IPS-18a (cell line): ENCODE results near the gene KCNG3.

ENCODE experiments used
- H3K27ac ChIP-seq: one replicate; pipeline ENCODE4 v1.5.1; 2013; ENCODE audit warnings: low read length
- H3K27me3 ChIP-seq: one replicate; pipeline ENCODE4 v1.6.1; 2013; ENCODE audit warnings: mild to moderate bottlenecking, low read length; ENCODE audit not compliant: control insufficient read depth, insufficient read depth
- H3K36me3 ChIP-seq: one replicate; pipeline ENCODE4 v1.6.1; 2013; ENCODE audit warnings: low read depth, low read length; ENCODE audit not compliant: control insufficient read depth
- H3K4me1 ChIP-seq: one replicate; pipeline ENCODE4 v1.6.1; 2013; ENCODE audit warnings: low read depth, low read length; ENCODE audit not compliant: control insufficient read depth
- H3K4me3 ChIP-seq: one replicate; pipeline ENCODE4 v1.5.1; 2013; ENCODE audit warnings: low read length
- H3K9ac ChIP-seq: one replicate; pipeline ENCODE4 v1.6.1; 2013; ENCODE audit warnings: mild to moderate bottlenecking, low read length, moderate library complexity
- H3K9me3 ChIP-seq: one replicate; pipeline ENCODE4 v1.6.1; 2013; ENCODE audit warnings: low read depth, low read length; ENCODE audit not compliant: control insufficient read depth

The KCNG3 gene

DNA sequence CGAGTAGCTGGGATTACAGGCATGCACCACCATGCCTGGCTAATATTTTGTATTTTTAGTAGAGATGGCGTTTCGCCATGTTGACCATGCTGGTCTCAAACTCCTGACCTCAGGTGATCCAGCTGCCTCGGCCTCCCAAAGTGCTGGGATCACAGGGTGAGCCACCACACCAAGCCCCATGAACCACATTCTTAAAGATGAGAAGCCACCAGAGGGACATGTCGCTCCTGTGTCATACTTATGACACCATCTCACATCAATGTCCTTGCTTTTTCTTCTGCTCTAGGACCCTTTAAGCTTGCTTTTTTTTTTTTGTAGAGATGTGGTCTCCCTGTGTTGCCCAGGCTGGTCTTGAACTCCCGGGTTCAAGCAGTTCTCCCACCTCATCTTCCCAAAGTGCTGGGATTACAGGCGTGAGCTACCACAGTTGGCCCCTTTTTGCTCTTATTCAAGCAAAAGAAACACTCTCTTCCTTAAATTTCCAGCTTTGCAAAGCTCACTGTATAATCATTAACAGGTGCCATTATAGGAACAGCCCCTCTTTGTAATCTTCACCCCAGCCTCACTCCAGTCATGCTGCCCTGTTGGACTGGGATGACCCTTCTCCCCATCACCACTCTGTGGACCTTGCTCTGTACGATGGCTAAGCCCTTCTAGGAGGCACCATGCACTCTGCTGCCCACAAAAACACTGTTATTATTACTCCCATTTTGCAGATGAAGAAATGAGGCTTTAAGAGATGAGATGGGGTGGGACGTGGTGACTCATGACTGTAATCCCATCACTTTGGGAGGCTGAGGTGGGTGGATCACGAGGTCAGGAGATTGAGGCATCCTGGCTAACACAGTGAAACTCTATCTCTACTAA is 10.8 kb upstream of the KCNG3 start:
- Histone ChIP-seq H3K9me3 (no peaks in the 10 kb centered on the region), H3K27ac (no peak overlapping the region), H3K36me3 (no peaks in the 10 kb centered on the region), H3K9ac (no peak overlapping the region), H3K4me3 (no peak overlapping the region), H3K4me1 (no peaks in the 10 kb centered on the region), H3K27me3 (no peaks in the 10 kb centered on the region)

DNA sequence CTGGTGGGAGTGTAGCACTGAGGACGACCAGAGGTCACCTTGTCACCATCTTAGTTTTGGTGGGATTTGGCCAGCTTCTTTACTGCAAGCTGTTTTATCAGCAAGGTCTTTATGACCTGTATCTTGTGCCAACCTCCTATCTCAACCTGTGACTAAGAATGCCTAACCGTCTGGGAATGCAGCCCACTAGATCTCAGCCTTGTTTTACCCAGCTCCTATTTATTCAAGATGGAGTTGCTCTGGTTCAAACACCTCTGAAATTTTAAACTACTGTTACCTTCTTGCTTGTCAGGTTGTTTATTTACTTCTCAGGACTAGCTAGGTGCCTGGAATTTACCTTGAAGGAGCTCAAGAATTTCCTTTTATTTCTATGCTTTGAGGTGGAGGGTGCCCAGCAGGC is 9.5 kb upstream of the KCNG3 start:
- Histone ChIP-seq H3K27ac (no peak overlapping the region), H3K9ac (no peak overlapping the region), H3K9me3 (no peaks in the 10 kb centered on the region), H3K27me3 (no peaks in the 10 kb centered on the region), H3K4me1 (peaks cover 2% of the 10 kb centered on the region), H3K36me3 (no peaks in the 10 kb centered on the region), H3K4me3 (no peak overlapping the region)

DNA sequence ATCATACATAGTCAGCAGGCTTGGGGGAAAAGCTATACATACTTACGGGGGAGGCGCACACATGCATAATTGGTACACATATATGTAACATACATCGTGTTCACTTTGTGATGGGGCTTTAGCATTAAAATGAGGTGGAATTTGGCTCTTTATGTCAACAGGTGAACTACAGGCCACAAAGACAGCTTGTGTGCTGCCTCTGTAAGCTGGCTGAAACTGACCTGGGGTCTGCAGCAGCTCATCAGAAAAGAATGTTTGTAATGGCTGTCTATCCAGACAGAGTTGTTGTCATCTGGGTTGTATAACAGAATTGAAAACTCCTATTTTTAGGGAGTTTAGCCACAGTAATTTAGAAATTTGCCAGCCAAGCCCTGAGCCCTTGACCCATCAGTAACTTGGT is 4.7 kb upstream of the KCNG3 start:
- no peak overlapping the region for H3K9ac ChIP-seq
- no peak overlapping the region for H3K27ac ChIP-seq
- peaks cover 19% of the 10 kb centered on the region for H3K4me1 ChIP-seq
- H3K36me3 ChIP-seq = no peaks in the 10 kb centered on the region
- peaks cover 8% of the 10 kb centered on the region for H3K27me3 ChIP-seq
- H3K4me3 ChIP-seq = no peak overlapping the region
- H3K9me3 ChIP-seq = no peaks in the 10 kb centered on the region

DNA sequence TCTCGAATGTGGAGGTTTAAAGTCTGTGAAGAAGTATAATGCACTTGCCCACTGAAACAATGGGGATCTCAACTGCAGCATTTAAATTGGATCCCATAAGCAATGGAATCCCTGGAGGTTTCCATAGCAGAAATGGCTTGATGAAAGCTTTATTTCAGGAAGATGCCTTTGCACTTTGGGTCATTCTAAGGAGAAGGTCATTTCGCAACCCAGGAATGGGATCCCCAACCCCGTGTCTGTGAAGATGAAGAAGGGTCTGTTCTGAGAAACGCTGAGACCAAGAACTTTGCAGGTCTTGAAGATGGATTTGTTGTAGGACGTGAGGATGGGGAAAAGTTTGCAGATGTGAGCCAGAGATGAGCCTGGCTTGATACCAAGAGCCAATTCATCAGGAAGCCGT is 1.8 kb upstream of the KCNG3 start:
- Histone ChIP-seq H3K36me3 (no peaks in the 10 kb centered on the region), H3K9me3 (no peaks in the 10 kb centered on the region), H3K27me3 (peaks cover 37% of the 10 kb centered on the region), H3K4me1 (peaks cover 28% of the 10 kb centered on the region), H3K9ac (no peak overlapping the region), H3K27ac (no peak overlapping the region), H3K4me3 (peak overlapping the region; percentile 81)

DNA sequence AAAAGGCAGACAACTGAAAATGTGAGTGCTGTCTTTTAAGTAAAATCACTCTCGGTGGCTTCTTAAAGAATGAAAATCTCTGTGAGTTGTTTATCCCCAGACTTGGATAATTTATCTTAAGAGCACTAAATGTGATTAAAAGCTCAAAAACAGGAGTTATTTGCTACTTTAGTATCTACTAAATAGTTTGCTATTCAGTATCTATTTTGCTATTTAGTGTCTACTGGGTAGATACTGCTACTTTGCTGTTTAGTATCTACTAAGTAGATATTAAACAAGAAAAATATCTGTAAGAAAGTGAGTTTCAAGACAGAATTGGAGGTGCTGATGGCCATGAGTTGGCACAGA is 1.4 kb upstream of the KCNG3 start:
- H3K4me3 ChIP-seq = peak overlapping the region; percentile 81
- H3K36me3 ChIP-seq = no peaks in the 10 kb centered on the region
- no peak overlapping the region for H3K27ac ChIP-seq
- peaks cover 30% of the 10 kb centered on the region for H3K4me1 ChIP-seq
- no peak overlapping the region for H3K9ac ChIP-seq
- H3K9me3 ChIP-seq = no peaks in the 10 kb centered on the region
- peaks cover 38% of the 10 kb centered on the region for H3K27me3 ChIP-seq

DNA sequence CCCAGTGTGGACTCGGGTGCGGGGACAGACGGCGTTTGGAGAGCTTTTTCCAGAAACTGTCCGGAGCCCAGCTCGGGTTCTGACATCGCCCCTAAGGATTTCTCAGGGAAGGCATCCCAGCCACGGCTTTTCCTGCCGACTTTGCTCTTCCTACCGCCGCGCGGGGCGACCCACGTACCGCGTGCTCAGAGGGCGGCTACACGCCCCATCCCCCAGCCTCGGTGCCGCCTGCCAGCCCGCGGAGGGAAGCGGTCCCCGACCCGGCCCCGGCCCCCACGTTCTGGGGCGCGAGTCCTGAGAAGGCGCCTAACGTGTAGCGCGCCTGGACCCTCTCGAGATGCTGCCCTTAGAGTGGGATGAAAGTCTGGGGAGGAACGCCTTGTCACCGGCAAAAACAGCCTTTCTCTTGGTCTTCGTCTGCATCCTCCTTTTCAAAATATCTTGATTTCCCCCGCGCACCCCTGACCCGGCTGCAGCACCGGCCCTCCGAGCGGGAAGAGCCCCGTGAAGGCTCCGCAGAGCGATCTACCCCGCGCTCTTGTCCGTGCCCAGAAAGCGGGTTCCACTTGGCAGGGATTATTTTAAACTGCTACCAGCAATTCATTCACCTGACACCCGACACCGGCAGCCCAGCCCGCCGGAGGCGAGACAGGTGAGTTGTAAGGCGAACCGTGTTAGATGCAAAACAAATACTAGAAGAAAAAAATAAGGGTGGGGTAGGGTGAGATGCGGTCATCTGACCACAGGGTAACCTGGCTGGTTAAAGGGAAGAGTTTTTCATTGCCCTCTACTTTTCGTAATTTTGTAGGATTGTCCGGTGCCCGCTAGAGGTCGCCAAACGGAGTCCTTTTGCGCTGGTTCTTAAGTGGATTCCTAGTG is 812 bp upstream of the KCNG3 start:
- H3K27ac ChIP-seq = no peak overlapping the region
- H3K4me3 ChIP-seq = peak overlapping the region; percentile 81
- H3K9ac ChIP-seq = peak overlapping the region; percentile 65
- no peaks in the 10 kb centered on the region for H3K36me3 ChIP-seq
- H3K9me3 ChIP-seq = no peaks in the 10 kb centered on the region
- peaks cover 30% of the 10 kb centered on the region for H3K4me1 ChIP-seq
- H3K27me3 ChIP-seq = peaks cover 38% of the 10 kb centered on the region

DNA sequence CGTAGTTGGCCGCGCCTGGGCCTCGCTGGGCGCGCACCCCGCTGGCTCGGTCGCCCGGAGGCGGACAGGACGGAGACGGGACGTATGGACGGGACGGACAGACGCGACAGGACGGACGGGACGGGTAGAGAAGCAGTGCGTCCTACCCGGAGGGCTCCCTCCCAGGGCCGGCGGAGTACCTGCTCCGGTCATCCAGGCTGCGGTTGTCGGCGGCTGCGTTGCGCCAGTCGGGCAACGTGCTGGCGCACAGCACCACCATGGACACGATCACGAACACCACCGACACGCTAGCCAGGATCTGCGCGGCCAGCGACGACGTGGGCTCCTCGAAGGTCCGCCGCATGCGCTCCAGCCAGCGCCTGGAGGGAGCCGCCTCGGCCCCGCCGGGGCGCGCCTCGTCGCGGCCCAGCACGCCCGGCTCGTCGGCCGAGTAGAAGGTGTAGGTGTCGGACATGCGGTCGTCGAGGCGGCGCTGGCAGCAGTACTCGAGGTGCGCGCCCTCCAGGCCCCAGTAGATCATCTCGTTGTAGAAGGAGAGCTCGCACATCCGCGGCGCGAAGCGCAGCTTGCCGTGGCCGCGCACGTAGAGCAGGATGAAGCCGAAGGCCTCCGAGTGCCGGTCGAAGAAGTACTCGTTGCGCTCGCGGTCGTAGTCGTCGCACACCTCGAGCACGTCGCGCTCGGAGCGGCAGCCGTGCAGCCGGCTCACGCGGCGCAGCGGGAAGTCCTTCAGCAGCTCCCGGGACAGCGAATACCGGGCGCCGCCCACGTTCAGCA is 903 bp downstream of the KCNG3 start:
- Histone ChIP-seq H3K27me3 (peaks cover 38% of the 10 kb centered on the region), H3K27ac (no peak overlapping the region), H3K9me3 (no peaks in the 10 kb centered on the region), H3K4me3 (peak overlapping the region; percentile 81), H3K9ac (peak overlapping the region; percentile 52), H3K4me1 (peaks cover 24% of the 10 kb centered on the region), H3K36me3 (no peaks in the 10 kb centered on the region)

DNA sequence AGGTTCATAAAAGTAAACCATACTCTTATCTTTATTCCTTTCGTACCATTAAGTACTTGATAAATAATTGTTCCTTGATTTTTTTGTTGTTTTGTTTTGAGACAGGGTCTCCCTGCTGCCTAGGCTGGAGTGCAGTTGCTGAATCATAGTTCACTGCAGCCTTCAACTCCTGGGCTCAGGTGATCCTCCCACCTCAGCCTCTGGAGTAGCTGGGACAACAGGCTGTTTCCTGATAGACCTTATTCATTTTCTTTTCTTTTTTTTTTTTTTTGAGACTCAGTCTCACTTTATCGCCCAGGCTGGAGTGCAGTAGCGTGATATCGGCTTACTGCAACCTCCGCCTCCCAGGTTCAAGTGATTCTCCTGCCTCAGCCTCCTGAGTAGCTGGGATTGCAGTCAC is 5.5 kb downstream of the KCNG3 start:
- peaks cover under 1% of the 10 kb centered on the region for H3K36me3 ChIP-seq
- H3K4me1 ChIP-seq = peaks cover 11% of the 10 kb centered on the region
- H3K9me3 ChIP-seq = no peaks in the 10 kb centered on the region
- no peak overlapping the region for H3K4me3 ChIP-seq
- H3K27me3 ChIP-seq = peaks cover 28% of the 10 kb centered on the region
- no peak overlapping the region for H3K27ac ChIP-seq
- H3K9ac ChIP-seq = no peak overlapping the region

DNA sequence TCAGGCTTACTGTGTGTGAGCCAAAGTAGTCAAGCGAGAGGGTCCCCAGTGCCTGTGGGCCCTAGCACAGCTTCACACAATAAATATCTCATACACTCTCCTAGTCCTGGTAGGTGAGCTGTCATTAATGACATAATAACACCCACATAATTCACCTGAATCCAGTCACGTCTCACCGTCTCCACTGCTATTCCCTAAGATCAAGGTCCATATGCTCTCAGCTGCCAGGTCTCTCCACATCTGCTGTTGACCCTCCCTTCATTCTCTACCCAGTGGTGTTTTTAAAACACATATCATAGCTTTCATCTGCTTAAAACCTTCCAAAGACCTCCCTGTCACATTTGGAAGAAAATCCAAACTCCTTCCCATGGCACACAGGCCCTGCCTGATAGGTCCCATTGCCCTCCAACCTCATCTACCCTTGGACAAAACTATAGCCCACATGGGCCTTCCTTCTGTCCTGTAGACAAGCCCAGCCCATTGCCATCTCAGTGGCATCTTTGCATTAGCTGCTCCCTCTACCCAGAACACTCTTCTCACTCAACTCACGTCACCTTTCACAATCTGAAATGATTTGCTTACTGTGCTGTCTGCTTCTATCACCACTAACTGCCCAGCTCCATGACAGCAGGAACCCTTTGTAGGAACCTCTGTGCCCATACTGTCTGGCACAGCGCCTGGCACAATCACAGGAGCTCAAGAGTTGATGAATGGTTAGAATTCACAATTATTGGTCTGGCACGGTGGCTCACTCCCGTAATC is 7.5 kb downstream of the KCNG3 start:
- no peaks in the 10 kb centered on the region for H3K9me3 ChIP-seq
- no peak overlapping the region for H3K4me3 ChIP-seq
- H3K9ac ChIP-seq = no peak overlapping the region
- H3K4me1 ChIP-seq = peaks cover 8% of the 10 kb centered on the region
- peaks cover 8% of the 10 kb centered on the region for H3K27me3 ChIP-seq
- H3K27ac ChIP-seq = no peak overlapping the region
- peaks cover 3% of the 10 kb centered on the region for H3K36me3 ChIP-seq

DNA sequence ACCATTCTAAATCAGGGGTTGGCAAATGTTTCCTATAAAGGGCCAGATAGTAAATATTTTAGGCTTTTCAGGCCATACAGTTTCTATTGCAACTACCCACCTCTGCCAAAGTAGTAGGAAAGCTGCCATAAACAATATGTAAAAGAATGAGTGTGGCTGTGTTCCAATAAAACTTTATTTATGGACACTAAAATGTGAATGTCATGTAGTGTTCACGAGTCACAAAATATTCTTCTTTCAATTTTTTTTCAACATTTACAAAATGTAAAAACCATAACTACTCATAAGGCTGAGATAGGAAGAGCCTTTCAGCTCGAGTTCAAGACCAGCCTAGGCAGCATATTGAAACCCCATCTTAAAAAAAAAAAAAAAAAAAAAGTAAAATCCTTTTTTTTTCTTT is 13.4 kb downstream of the KCNG3 start:
- no peaks in the 10 kb centered on the region for H3K27me3 ChIP-seq
- peaks cover 3% of the 10 kb centered on the region for H3K36me3 ChIP-seq
- no peaks in the 10 kb centered on the region for H3K9me3 ChIP-seq
- H3K9ac ChIP-seq = no peak overlapping the region
- no peak overlapping the region for H3K4me3 ChIP-seq
- H3K4me1 ChIP-seq = no peaks in the 10 kb centered on the region
- H3K27ac ChIP-seq = no peak overlapping the region
